IMR-90 (cell line): ENCODE measurements around the gene NEURL4. TPM values are rescaled to one million over a fixed set of nuclear protein-coding genes. Genes with fewer than 3 reads are reported as not detected.

Source experiments
- ATAC-seq: fragments of 200-7000 bp; cut with Tn5 transposase; 2 replicates; pipeline ENCODE4 v1.9.1; 2020; ENCODE audit warnings: low read depth, mild to moderate bottlenecking, moderate library complexity
- BruUV-seq: library from RNA; stranded (reverse); fragments of 400-500 nt; replicated peaks from 2 replicates; lab custom pipeline; 2021; lab: Mats Ljungman, UMichigan
- CTCF ChIA-PET: fragments of 300-600 bp; formaldehyde crosslinking; extraction: SDS; loops from one replicate; lab custom pipeline; 2021; ENCODE audit warnings: antibody characterized with exemption; lab: Yijun Ruan, JAX
- POLR2A ChIA-PET: fragments of 300-600 bp; sonication (Branson Sonifier 250); formaldehyde crosslinking; loops from one replicate; lab custom pipeline; 2022; ENCODE audit warnings: antibody characterized with exemption; ENCODE audit not compliant: unreplicated experiment; lab: Charles Lee
- DNase-seq: peaks from one replicate; pipeline ENCODE4 v3.0.0; 2013
- H2AFZ ChIP-seq: replicated peaks from 2 replicates; pipeline ENCODE3; 2013; ENCODE audit warnings: low read length, mild to moderate bottlenecking; ENCODE audit not compliant: poor library complexity
- H2AK5ac ChIP-seq: 2 replicates; pipeline ENCODE4 v1.6.1; 2013; ENCODE audit warnings: low read depth, low read length, inconsistent platforms
- H2AK9ac ChIP-seq: replicated peaks from 2 replicates; pipeline ENCODE3; 2013; ENCODE audit warnings: mild to moderate bottlenecking, low read depth, low read length, moderate library complexity; ENCODE audit not compliant: poor library complexity
- H2BK120ac ChIP-seq: 2 replicates; pipeline ENCODE4 v1.6.1; 2013; ENCODE audit warnings: low read depth, low read length, inconsistent platforms
- H2BK15ac ChIP-seq: 3 replicates; pipeline ENCODE4 v1.6.1; 2013; ENCODE audit warnings: low read depth, low read length, inconsistent platforms
- H2BK20ac ChIP-seq: 2 replicates; pipeline ENCODE4 v1.6.1; 2013; ENCODE audit warnings: low read depth, mild to moderate bottlenecking, inconsistent platforms, low read length, moderate library complexity
- H2BK5ac ChIP-seq: 2 replicates; pipeline ENCODE4 v1.6.1; 2013; ENCODE audit warnings: mild to moderate bottlenecking, low read depth, low read length, inconsistent platforms; ENCODE audit not compliant: poor library complexity, severe bottlenecking
- H3K14ac ChIP-seq: replicated peaks from 2 replicates; pipeline ENCODE4 v1.6.1; 2013; ENCODE audit warnings: low read depth, low read length, inconsistent platforms
- H3K18ac ChIP-seq: 2 replicates; pipeline ENCODE4 v1.6.1; 2013; ENCODE audit warnings: low read depth, low read length, control low read depth
- H3K23ac ChIP-seq: 2 replicates; pipeline ENCODE4 v1.6.1; 2013; ENCODE audit warnings: low read depth, low read length, inconsistent platforms
- H3K27ac ChIP-seq: 2 replicates; pipeline ENCODE4 v1.5.1; 2013; ENCODE audit warnings: mild to moderate bottlenecking, control low read depth, low read length; ENCODE audit not compliant: insufficient read depth
- H3K27me3 ChIP-seq: 2 replicates; pipeline ENCODE4 v1.6.1; 2013; ENCODE audit warnings: low read length; ENCODE audit not compliant: control insufficient read depth, insufficient read depth
- H3K36me3 ChIP-seq: 2 replicates; pipeline ENCODE4 v1.6.1; 2013; ENCODE audit warnings: low read length, mixed read lengths; ENCODE audit not compliant: control insufficient read depth, insufficient read depth
- H3K4ac ChIP-seq: 2 replicates; pipeline ENCODE4 v1.6.1; 2013; ENCODE audit warnings: low read depth, low read length, inconsistent platforms
- H3K4me1 ChIP-seq: 2 replicates; pipeline ENCODE4 v1.6.1; 2013; ENCODE audit warnings: low read length, mixed read lengths; ENCODE audit not compliant: control insufficient read depth, insufficient read depth
- H3K4me2 ChIP-seq: 2 replicates; pipeline ENCODE4 v1.6.1; 2013; ENCODE audit warnings: low read depth, mild to moderate bottlenecking, control low read depth, low read length, moderate library complexity
- H3K4me3 ChIP-seq: 2 replicates; pipeline ENCODE4 v1.5.1; 2013; ENCODE audit warnings: low read depth, mild to moderate bottlenecking, control low read depth, low read length, moderate library complexity; ENCODE audit not compliant: insufficient read depth
- H3K56ac ChIP-seq: 2 replicates; pipeline ENCODE4 v1.6.1; 2013; ENCODE audit warnings: low read length, inconsistent platforms; ENCODE audit not compliant: insufficient read depth; ENCODE audit errors: extremely low read depth
- H3K79me1 ChIP-seq, 2 experiments: 2 replicates each; pipeline ENCODE4 v1.6.1; 2013; ENCODE audit warnings: low read length in 2 of 2, inconsistent platforms in 1 of 2, low read depth in 1 of 2
- H3K9ac ChIP-seq: 2 replicates; pipeline ENCODE4 v1.6.1; 2013; ENCODE audit warnings: low read depth, low read length, control low read depth
- H3K9me1 ChIP-seq: 2 replicates; pipeline ENCODE4 v1.6.1; 2013; ENCODE audit warnings: low read length, inconsistent platforms; ENCODE audit not compliant: insufficient read depth
- H3K9me3 ChIP-seq: 2 replicates; pipeline ENCODE4 v1.6.1; 2013; ENCODE audit warnings: low read length; ENCODE audit not compliant: control insufficient read depth, insufficient read depth
- H4K20me1 ChIP-seq: 2 replicates; pipeline ENCODE4 v1.6.1; 2013; ENCODE audit warnings: low read length, inconsistent platforms; ENCODE audit not compliant: insufficient read depth
- H4K5ac ChIP-seq: 2 replicates; pipeline ENCODE4 v1.6.1; 2013; ENCODE audit warnings: mild to moderate bottlenecking, low read depth, low read length, control low read depth
- H4K8ac ChIP-seq, 2 experiments: 2 replicates each; pipeline ENCODE4 v1.6.1; 2013; ENCODE audit warnings: low read depth in 2 of 2, low read length in 2 of 2, control low read depth in 1 of 2, inconsistent platforms in 1 of 2
- H4K91ac ChIP-seq: 2 replicates; pipeline ENCODE4 v1.6.1; 2013; ENCODE audit warnings: low read depth, low read length, inconsistent platforms; ENCODE audit not compliant: insufficient read depth
- POLR2A ChIP-seq: IDR thresholded peaks from 2 replicates; pipeline ENCODE4 v1.6.1; 2012; ENCODE audit warnings: mild to moderate bottlenecking, low read depth, low read length
- RCOR1 ChIP-seq: IDR thresholded peaks from 2 replicates; pipeline ENCODE4 v1.6.1; 2012; ENCODE audit warnings: mild to moderate bottlenecking, low read length, improper control_type of control experiment; ENCODE audit not compliant: insufficient replicate concordance
- RFX5 ChIP-seq: IDR thresholded peaks from 2 replicates; pipeline ENCODE4 v1.8.0; 2012; ENCODE audit warnings: low read depth, mild to moderate bottlenecking, low read length, moderate library complexity
- WGBS, 2 experiments: methylation state at CpG; one replicate each; pipeline versions ENCODE4 v1.1.5 to v1.1.7; 2013; ENCODE audit warnings: missing lambda C conversion rate in 2 of 2; ENCODE audit not compliant: insufficient read length in 1 of 2; ENCODE audit errors: extremely low coverage in 2 of 2; 5-methylcytosine and 5-hydroxymethylcytosine counted together
- dilution Hi-C: fragments of 300-500 bp; cut with HindIII; formaldehyde crosslinking; loops from one replicate; pipeline ENCODE4 v1.14.3; 2018; ENCODE audit warnings: low sequenced_read_pairs; ENCODE audit not compliant: unreplicated experiment
- in situ Hi-C: fragments of 300-500 bp; cut with MboI; formaldehyde crosslinking; loops from 3 replicates; pipeline ENCODE4 v1.14.3; 2019; ENCODE audit warnings: low sequenced_read_pairs, inconsistent platforms, mixed read lengths
- intact Hi-C: fragments of 100-400 bp; cut with micrococcal nuclease; formaldehyde crosslinking; loops from 2 replicates; pipeline ENCODE4 v1.10.0; 2022
- polyA plus RNA-seq, 3 experiments: library from polyadenylated mRNA; depleted of rRNA; stranded (reverse); fragments of >200 nt; gene quantifications; 2 replicates each; pipeline ENCODE4 v1.2.3, GENCODE V29; 2012; ENCODE audit warnings: low replicate concordance in 1 of 3
- total RNA-seq: library from RNA; depleted of rRNA; stranded (reverse); fragments of >200 nt; gene quantifications from 2 replicates; pipeline ENCODE4 v1.2.3, GENCODE V29; 2012
- TF ChIP-seq, protein P1 (sequence below): conservative IDR thresholded peaks from 2 replicates; pipeline ENCODE4 v1.5.1; 2012; ENCODE audit warnings: mild to moderate bottlenecking, low read depth, low read length, improper control_type of control experiment

Gene NEURL4
- total and polyA plus RNA-seq, 2 of the 4 experiments (the other 2 are of a cell fraction): 8.4 to 23.3 TPM

DNA sequence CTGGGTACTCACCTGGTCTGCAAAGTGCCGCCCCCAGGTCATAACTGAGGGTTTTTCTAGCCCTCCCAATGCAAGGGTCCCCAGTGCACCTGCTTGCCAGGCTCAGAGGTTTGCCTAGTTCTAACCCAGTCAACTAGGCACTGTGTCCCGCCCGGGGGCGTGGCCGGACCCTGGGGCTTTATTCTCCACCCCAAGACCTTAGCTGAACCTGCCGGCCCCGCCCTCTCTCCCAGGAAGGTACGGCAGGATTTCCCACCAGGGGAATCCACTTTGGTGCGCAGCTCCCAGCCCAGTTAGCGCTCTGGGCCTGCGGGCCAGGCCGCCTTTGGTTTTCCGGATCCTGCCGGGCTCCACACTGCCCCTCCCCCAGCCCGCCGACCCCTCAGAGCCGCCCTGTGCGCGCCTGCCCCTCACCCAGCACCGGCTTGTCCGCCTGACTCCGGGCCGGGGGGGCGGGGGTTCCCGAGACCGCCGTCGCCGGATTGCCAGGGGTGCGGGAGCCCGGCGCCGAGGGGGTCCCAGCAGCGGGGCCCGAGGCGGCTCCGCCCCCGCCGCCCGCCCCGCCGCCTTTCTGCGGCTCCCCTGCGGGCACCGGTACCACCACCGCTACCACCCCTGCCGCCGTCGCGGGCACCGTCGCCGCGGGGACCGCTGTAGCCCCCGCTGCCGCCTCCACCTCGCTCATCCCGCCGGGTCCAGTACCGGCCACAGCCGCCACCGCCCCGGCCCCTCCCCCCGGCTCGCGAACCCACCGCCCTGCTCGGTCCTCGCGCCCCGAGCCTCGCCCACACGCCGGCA lies 35.1 kb downstream of the NEURL4 start (continued):
- no peak for TF ChIP-seq POLR2A

DNA sequence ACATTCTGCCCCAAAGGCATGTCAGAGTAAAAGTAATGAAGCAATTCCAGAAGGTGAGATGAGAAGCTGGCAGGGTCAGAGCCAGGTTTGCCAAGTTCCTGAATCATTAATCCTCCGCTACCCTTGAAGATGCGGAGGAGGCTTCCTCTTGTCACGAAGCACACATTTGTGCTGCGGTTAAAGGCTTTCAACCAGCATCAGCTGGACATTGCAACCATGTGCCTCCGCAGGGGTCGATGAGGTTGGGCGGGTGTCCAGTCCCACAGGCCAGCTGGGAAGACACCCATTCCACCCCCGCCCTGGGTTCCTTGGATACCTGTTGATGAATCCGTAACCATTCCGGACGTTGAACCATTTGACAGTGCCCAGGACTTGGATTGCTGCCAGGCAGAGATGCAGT lies 36.0 kb downstream of the NEURL4 start:
- Histone ChIP-seq H4K8ac (no peak overlapping the region), H2BK15ac (no peak overlapping the region), H4K91ac (no peak overlapping the region), H2AK9ac (no peak overlapping the region), H3K4ac (no peak overlapping the region), H2AK5ac (no peak overlapping the region), H4K20me1 (0 out of 2 replicates have a peak, but pooled peaks cover 3% of the 10 kb centered on the region), H3K27me3 (peaks cover 62% of the 10 kb centered on the region), H2BK120ac (no peak overlapping the region), H3K4me1 (peaks cover 3% of the 10 kb centered on the region), H2AFZ (no peak overlapping the region), H3K79me1 (no peaks in the 10 kb centered on the region), H3K36me3 (no peaks in the 10 kb centered on the region), H3K14ac (no peak overlapping the region), H3K18ac (no peak overlapping the region), H4K5ac (no peak overlapping the region), H3K56ac (no peak overlapping the region), H3K9ac (no peak overlapping the region), H2BK20ac (no peak overlapping the region), H3K27ac (no peak overlapping the region), H3K9me3 (no peaks in the 10 kb centered on the region; the same call in 1 of the 2 replicates), H2BK5ac (no peak overlapping the region), H3K4me2 (no peak overlapping the region), H3K23ac (no peak overlapping the region), H3K4me3 (no peak overlapping the region), H3K9me1 (no peaks in the 10 kb centered on the region; the same call in 1 of the 2 replicates)
- DNase-seq (no peak), ATAC-seq (no peak)
- intact Hi-C loops: no loop called here
- TF ChIP-seq, protein P1, sequence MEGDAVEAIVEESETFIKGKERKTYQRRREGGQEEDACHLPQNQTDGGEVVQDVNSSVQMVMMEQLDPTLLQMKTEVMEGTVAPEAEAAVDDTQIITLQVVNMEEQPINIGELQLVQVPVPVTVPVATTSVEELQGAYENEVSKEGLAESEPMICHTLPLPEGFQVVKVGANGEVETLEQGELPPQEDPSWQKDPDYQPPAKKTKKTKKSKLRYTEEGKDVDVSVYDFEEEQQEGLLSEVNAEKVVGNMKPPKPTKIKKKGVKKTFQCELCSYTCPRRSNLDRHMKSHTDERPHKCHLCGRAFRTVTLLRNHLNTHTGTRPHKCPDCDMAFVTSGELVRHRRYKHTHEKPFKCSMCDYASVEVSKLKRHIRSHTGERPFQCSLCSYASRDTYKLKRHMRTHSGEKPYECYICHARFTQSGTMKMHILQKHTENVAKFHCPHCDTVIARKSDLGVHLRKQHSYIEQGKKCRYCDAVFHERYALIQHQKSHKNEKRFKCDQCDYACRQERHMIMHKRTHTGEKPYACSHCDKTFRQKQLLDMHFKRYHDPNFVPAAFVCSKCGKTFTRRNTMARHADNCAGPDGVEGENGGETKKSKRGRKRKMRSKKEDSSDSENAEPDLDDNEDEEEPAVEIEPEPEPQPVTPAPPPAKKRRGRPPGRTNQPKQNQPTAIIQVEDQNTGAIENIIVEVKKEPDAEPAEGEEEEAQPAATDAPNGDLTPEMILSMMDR: no peak
- TF ChIP-seq RCOR1 (no peak), RFX5 (no peak)
- POLR2A ChIA-PET: no interaction called here
- in situ Hi-C loops: no loop called here
- 94% methylated on average over 9 of the region's 11 CpGs; no CpG with 5 or more reads in 1 of the 2 experiments for WGBS, 2 experiments
- no TSS peak for BruUV-seq
- dilution Hi-C loops: no loop called here
- CTCF ChIA-PET: no interaction called here
